ENCODE data around the gene TTLL11.
"Not testable (repeated sequence)": the region's sequence is repeated elsewhere in the genome, so short reads cannot be mapped to it uniquely, and the experiment has no call there.

Gene TTLL11

GRCh38 chr9:121995997-121996396, 97.1 kb downstream of the TTLL11 start:
- no peak for DNase-seq

- peak; percentile 25 for DNase-seq
Observed at GRCh38 chr9:121992571-121993212, 100.4 kb downstream of the TTLL11 start.

- no peak for DNase-seq
Observed at GRCh38 chr9:121991307-121991661, 101.8 kb downstream of the TTLL11 start.

GRCh38 chr9:121990600-121991306, 102.4 kb downstream of the TTLL11 start:
- DNase-seq: no peak

GRCh38 chr9:121989010-121989409, 104.1 kb downstream of the TTLL11 start:
- DNase-seq: no peak

GRCh38 chr9:121987314-121987713, 105.8 kb downstream of the TTLL11 start:
- DNase-seq: no peak

GRCh38 chr9:121985792-121986494, 107.2 kb downstream of the TTLL11 start:
- DNase-seq: no peak

GRCh38 chr9:121984726-121985402, 108.2 kb downstream of the TTLL11 start:
- no peak for DNase-seq

GRCh38 chr9:121983736-121984135, 109.4 kb downstream of the TTLL11 start:
- DNase-seq: no peak

- DNase-seq: no peak
Observed at GRCh38 chr9:121981118-121981883, 111.8 kb downstream of the TTLL11 start.

- not testable (repeated sequence) for DNase-seq
Observed at GRCh38 chr9:121980665-121981064, 112.4 kb downstream of the TTLL11 start.

- no peak for DNase-seq
Observed at GRCh38 chr9:121979736-121980135, 113.4 kb downstream of the TTLL11 start.

- DNase-seq: no peak
Observed at GRCh38 chr9:121976751-121977150, 116.4 kb downstream of the TTLL11 start.

- DNase-seq: no peak
Observed at GRCh38 chr9:121975801-121976277, 117.3 kb downstream of the TTLL11 start.

- no peak for DNase-seq
Observed at GRCh38 chr9:121974421-121974820, 118.7 kb downstream of the TTLL11 start.

GRCh38 chr9:121972501-121972981, 120.6 kb downstream of the TTLL11 start:
- no peak for DNase-seq

- no peak for DNase-seq
Observed at GRCh38 chr9:121968056-121968455, 125.1 kb downstream of the TTLL11 start.

- DNase-seq: no peak
Observed at GRCh38 chr9:121966706-121967105, 126.4 kb downstream of the TTLL11 start.

GRCh38 chr9:121963528-121963995, 129.5 kb downstream of the TTLL11 start:
- DNase-seq: no peak

GRCh38 chr9:121962421-121962820, 130.7 kb downstream of the TTLL11 start:
- no peak for DNase-seq

GRCh38 chr9:121960665-121961064, 132.4 kb downstream of the TTLL11 start:
- DNase-seq: no peak

- no peak for DNase-seq
Observed at GRCh38 chr9:121958530-121958929, 134.6 kb downstream of the TTLL11 start.
